RKO (cell line): ENCODE data around the gene TCAF1.
"Not testable (repeated sequence)": the region's sequence is repeated elsewhere in the genome, so short reads cannot be mapped to it uniquely, and the experiment has no call there.

ENCODE experiments used
- DNase-seq: peaks from one replicate; pipeline ENCODE4 v3.0.0-alpha.2; 2016; ENCODE audit warnings: low spot score

TCAF1 gene

DNA sequence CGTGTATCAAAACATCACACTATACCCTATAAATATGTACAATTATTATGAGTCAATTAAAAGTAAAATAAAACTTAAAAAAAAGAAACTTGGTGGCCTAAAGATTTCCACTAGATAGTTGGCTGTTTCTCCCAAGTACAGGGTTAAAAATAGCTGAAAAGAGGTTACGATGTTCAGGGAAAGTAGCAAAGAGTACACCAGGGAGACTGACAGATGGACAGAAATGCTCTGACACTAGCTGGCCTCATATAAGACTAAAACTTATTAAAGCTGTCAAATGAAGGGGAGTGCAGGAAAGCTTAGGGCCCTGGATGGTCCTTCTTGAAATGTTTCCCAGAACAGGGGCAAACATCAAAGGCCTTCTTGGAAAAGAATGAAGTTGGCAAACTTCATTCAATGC lies 51.3 kb downstream of the TCAF1 start:
- no peak for DNase-seq

- DNase-seq = no peak
Observed at GRCh38 chr7:143849785-143850479, 52.0 kb downstream of the TCAF1 start.

- no peak for DNase-seq
Observed at GRCh38 chr7:143848192-143848591, 53.8 kb downstream of the TCAF1 start.

GRCh38 chr7:143846692-143847091 lies 55.3 kb downstream of the TCAF1 start:
- no peak for DNase-seq

- peak; percentile 68 for DNase-seq
Observed at GRCh38 chr7:143841696-143842095, 60.3 kb downstream of the TCAF1 start.

- not testable (repeated sequence) for DNase-seq
Observed at GRCh38 chr7:143840062-143840461, 61.9 kb downstream of the TCAF1 start.

DNA sequence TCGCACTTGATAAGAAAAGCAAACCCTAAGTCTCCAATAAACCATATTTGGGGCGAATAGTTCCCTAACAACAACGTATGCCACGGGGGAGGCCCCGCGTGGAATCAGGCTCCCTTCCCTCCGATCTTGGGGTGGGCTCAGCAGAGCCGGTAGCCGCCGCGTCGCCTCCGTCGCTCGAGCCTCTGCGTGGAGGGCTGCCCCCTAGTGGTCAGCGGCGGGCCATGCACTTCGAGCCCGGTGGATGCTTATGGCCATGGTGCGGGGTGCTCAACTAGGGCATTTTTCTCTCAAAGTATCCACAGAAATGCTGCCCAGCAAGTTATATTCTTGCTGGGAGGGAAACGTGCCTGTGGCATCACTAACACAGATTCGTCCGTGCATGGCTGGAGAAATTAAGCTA lies 64.8 kb downstream of the TCAF1 start:
- not testable (repeated sequence) for DNase-seq

- not testable (repeated sequence) for DNase-seq
Observed at GRCh38 chr7:143836622-143837021, 65.4 kb downstream of the TCAF1 start.

- DNase-seq = not testable (repeated sequence)
Observed at GRCh38 chr7:143836088-143836487, 65.9 kb downstream of the TCAF1 start.

DNA sequence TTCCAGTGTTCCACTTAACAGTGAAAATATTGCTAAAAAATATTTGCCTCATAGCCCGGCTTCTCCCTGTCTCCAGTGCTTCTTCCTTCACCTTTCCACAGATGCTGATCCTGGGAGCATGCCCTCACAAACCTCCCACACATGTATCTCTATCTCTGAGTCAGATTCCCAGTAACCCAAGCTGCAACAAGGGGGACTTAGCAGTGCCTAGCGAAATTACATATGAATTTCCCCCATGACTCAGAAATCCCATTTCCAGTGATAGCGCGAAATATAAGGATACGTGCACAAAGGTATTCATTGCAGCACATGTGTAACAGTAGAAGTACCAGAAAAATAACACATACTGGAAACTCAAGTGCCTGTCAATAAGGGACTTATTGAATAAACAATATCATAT lies 75.4 kb downstream of the TCAF1 start:
- DNase-seq = not testable (repeated sequence)

DNA sequence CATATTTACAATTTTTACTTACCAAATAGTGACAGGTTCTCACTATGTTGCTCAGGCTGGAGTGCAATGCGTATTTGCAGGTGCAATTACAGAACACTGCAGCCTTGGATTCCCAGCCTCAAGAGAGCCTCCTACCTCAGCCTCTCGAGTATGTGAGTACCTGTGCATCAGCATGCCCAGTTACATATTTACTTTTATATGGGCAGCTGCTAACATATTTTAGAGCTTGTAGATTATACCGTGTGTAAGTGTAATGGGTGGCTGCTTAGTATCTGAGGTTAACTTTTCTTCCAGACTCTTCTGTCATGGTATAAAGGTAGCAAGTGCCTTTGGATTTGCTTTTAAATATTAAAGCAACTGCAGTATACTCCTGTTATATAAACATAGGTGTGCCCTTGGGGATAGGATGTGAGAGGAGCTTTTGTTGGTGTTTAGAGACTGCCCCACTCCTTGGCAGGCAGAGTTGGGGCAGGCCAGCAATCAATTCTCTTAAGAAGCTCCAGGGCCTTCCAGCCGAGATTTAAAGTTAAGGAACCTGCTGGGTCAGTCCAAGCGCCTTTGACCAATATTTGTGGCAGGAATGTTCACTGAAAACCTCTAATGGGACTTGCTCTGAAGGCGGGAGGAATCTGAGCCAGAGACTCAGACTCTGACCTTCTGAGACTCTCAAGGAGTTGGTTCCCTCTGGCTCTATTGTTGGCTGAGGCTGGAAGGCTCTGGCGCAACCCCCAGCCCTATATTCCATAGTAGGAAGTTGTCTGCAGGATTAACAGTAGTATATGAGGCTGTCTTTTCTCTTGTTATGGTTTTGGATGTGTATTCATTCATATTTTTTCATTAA lies 77.5 kb downstream of the TCAF1 start:
- DNase-seq = not testable (repeated sequence)

- DNase-seq = not testable (repeated sequence)
Observed at GRCh38 chr7:143823634-143824294, 78.2 kb downstream of the TCAF1 start.

DNA sequence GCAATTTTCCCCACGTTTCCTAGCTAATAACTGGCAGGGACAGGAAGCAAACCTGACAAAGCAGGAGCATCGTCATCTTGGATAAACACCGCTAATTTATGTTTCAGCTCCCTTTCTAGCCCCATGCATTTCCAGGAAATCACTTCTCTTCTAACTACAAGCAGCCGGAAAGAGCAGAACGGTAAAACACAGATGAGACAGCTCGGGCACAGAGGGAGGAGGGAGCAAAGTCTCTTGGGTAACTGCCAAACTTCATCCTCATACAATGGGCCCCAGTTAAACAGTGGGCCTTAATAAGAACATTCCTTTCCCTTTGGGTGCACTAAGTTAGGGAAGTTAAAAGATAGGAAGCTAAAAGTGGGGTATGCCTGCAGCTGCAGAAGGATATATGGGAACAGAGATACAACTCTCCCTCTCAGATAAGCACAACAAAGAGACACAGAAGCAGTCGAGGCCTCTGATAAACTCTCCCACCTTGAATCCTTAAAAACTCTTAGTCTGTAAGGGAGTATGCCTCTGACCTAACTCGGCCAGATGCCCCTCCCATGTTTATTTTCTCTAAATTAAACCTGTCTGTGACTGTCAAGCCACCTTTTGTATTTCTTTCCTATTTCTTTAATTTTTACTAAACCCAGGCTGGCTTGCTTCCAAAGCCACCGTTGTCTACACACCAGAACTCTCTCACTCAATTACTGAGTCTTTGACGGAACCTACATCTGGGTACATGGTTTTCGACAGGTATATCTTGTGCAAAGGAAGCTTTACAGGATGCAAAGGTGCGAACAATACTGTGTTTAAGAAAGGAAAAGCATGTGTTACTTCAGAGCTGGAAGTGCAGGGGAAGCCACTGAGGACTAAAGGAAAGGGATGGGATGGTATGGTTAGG lies 80.3 kb downstream of the TCAF1 start:
- not testable (repeated sequence) for DNase-seq

DNA sequence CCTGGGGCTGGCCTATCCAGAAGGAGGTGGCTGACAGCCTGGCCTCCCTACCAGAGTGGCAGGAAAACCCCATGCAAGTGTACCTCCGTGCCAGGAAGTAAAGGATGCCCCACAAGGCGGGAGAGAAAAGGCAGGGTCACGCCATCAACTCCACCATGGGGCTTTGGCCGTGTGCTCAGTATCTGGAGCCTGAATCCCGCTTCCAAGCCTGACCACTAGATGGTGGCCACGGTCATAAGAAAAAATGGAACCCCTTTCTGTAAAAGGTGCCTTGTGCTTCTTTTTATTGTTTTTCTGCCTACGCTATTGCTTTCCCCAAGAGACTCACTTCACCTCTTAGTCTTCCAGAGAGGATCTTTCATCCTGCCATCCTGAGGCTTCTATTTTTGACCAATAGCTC lies 84.1 kb downstream of the TCAF1 start:
- DNase-seq = not testable (repeated sequence)

DNA sequence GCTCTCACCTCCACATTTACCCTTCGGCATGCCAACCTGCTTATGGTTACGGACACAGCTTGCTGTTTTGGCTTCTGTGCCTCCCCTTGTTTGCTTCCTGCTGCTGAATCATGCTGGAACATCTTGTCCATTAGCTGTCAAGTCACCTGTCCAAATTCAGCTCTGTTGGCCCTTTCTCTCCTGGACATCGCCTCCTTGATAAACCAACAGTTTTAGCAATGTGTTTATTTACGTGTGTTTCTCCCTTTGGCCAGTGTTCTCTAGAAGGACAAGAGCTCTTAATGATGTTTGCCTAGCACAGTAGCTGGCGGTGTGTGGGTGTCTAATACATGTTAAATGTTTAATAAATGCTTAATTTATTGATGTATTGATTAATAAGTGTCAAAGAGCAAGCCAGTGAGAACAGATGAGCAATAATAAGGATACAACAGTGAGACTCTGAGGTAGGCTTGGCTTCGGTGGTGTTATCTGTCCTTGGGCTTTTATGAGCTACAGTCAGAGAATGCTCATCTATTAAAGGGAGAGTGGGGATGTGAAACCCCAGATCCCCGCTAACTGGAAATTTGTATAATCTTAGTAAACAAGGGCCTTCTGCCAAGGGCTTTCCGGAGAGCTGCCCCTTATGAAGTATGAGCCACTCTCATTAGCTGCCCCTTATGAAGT lies 85.4 kb downstream of the TCAF1 start:
- DNase-seq = not testable (repeated sequence)

DNA sequence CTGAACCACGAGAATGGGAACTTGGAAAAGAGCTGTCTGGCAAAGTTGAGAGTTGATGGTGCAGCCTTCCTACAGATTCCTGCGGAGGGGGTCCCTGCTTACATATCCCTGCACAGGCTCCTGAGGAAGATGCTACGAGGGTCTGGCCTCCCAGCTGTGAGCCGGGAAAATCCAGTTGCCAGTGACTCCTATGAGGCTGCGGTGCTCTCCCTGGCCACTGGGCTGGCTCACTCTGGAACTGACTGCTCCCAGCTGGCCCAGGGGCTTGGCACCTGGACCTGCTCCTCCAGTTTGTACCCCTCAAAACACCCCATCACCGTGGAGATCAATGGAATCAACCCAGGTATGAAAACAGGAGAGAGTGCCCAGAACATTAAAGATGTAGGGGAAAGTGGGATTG lies 91.3 kb downstream of the TCAF1 start:
- DNase-seq = not testable (repeated sequence)

DNA sequence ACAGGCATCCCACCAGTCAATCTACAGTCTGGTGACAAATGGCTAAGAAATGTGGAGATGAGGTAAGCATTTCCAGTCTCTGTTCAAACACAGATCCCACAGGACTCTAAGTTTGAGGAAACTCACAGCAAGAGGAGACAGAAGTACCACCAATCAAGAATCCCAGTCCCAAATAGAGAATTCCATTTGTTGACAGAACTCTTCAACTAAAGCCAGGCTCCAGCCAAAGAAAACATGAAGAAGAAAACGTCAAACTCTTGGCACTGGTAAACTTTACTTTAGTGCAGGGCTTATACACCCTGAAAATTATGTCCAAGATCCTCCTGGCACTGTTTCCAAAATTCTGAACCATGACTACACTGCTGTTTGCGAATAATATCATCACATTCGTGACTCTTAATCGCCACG lies 95.3 kb downstream of the TCAF1 start:
- DNase-seq = not testable (repeated sequence)
